ENCODE results near the gene ADGRV1.

The ADGRV1 gene

DNA sequence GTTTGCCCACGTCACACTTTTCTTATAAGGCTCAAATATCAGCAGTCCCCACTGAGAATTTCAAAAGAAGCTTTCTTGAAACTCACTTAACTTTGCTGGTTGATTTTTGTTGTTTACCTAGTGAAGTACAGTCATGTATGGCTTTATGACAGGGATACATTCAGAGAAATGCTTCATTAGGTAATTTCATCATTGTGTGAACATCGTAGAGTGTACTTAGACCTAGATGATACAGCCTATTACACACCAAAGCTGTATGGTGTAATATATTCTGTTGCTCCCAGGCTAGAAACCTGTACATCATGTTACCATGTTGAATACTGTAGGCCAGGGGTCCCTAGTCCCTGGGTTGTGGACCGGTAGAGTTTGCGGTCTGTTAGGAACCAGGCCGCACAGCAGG is 647.5 kb downstream of the ADGRV1 start:
- TF ChIP-seq ZBTB7A (IDR thresholded peaks at IDR 0.05; ENCODE audit: low read depth) (no peak), TEAD4 (IDR thresholded peaks at IDR 0.05) (no peak), CEBPB (IDR thresholded peaks at IDR 0.05) (no peak), TAF1 (IDR thresholded peaks at IDR 0.05; ENCODE audit: low read depth) (no peak), TCF12 (IDR thresholded peaks at IDR 0.05; ENCODE audit: low read depth) (no peak), FOXM1 (IDR thresholded peaks at IDR 0.05; ENCODE audit: borderline replicate concordance, low read depth) (no peak), CREB1 (IDR thresholded peaks at IDR 0.05; ENCODE audit: low read depth) (no peak), NFIC (IDR thresholded peaks at IDR 0.05) (no peak), EGR1 (IDR thresholded peaks at IDR 0.05) (no peak), YY1 (IDR thresholded peaks at IDR 0.05; ENCODE audit: low read depth) (no peak)
- TF ChIP-seq, protein P1, sequence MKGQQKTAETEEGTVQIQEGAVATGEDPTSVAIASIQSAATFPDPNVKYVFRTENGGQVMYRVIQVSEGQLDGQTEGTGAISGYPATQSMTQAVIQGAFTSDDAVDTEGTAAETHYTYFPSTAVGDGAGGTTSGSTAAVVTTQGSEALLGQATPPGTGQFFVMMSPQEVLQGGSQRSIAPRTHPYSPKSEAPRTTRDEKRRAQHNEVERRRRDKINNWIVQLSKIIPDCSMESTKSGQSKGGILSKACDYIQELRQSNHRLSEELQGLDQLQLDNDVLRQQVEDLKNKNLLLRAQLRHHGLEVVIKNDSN (IDR thresholded peaks at IDR 0.05) = no peak
- TF ChIP-seq, protein P2, sequence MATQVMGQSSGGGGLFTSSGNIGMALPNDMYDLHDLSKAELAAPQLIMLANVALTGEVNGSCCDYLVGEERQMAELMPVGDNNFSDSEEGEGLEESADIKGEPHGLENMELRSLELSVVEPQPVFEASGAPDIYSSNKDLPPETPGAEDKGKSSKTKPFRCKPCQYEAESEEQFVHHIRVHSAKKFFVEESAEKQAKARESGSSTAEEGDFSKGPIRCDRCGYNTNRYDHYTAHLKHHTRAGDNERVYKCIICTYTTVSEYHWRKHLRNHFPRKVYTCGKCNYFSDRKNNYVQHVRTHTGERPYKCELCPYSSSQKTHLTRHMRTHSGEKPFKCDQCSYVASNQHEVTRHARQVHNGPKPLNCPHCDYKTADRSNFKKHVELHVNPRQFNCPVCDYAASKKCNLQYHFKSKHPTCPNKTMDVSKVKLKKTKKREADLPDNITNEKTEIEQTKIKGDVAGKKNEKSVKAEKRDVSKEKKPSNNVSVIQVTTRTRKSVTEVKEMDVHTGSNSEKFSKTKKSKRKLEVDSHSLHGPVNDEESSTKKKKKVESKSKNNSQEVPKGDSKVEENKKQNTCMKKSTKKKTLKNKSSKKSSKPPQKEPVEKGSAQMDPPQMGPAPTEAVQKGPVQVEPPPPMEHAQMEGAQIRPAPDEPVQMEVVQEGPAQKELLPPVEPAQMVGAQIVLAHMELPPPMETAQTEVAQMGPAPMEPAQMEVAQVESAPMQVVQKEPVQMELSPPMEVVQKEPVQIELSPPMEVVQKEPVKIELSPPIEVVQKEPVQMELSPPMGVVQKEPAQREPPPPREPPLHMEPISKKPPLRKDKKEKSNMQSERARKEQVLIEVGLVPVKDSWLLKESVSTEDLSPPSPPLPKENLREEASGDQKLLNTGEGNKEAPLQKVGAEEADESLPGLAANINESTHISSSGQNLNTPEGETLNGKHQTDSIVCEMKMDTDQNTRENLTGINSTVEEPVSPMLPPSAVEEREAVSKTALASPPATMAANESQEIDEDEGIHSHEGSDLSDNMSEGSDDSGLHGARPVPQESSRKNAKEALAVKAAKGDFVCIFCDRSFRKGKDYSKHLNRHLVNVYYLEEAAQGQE (IDR thresholded peaks at IDR 0.05; ENCODE audit: low read depth) = no peak

DNA sequence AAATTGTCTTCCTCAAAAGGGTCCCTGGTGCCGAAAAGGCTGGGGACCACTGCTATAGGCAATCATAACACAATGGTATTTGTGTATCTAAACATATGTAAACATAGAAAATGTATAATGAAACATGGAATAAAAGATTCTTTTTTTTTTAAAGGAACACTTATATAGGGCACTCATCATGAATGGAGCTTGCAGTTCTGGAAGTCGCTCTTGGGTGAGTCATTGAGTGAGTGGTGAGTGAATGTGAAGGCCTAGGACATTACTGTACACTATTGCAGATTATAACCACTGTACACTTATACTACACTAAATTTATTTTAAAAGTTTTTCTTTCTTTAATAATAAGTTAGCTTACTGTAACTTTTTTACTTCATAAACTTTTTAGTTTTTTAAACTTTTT is 648.1 kb downstream of the ADGRV1 start:
- no peak for TF ChIP-seq CEBPB (IDR thresholded peaks at IDR 0.05)

DNA sequence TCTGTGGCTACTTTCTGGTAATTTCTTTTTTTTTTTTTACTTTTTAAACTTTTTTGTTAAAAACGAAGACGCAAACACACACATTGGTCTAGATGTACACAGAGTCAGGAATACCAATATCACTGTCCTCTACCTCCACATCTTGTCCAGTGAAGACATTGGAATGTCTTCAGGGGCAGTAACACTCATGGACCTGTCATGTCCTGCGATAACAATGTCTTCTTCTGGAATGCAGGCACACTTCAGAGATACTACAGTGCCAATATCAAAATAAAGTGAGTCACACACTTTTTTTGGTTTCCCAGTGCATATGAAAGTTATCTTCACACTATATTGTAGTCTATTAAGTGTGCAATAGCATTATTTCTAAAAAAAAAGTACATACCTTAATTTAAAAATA is 648.7 kb downstream of the ADGRV1 start:
- TF ChIP-seq, protein P2 (IDR thresholded peaks at IDR 0.05; ENCODE audit: low read depth) = no peak
- no peak for TF ChIP-seq EGR1 (IDR thresholded peaks at IDR 0.05)
- TF ChIP-seq RAD21 (IDR thresholded peaks at IDR 0.05; ENCODE audit: low read depth) = no peak
- no peak for TF ChIP-seq TAF1 (IDR thresholded peaks at IDR 0.05; ENCODE audit: low read depth)
- TF ChIP-seq CREB1 (IDR thresholded peaks at IDR 0.05; ENCODE audit: low read depth) = no peak
- no peak for TF ChIP-seq TCF12 (IDR thresholded peaks at IDR 0.05; ENCODE audit: low read depth)
- TF ChIP-seq EP300 (IDR thresholded peaks at IDR 0.05; ENCODE audit: borderline replicate concordance) = no peak
- TF ChIP-seq, protein P1 (IDR thresholded peaks at IDR 0.05) = no peak

DNA sequence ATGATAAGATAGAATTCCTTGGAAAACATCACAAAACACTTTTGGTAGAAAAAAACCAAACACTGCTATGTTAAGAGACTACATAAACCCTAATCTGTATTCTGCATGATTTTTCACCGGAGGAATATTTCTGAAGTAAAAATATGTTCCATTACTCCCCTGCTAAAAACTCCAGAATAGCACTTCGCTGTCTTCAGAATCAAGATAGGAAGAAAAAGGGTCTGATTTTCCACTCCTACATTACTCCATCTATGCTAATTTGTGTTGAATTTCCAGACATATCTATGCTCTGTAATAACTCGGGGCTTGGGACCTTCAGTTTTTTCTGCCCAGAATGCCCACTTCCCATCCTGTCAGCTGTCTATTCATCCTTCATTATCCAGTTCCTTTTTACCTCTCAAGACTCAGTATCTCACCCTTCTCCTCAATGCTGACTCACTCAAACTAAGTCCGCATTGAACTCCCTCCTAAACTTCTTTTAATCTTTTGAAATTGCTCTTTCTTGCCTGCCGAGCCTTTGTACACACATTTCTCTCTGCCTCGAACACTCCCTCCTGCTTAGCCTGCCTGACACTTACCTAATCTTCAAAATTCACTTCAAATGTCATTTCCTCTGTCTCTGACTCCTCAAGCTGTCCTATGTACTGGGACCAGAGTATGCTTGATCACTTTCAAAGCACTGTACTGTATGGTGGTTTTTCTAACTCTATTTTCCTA is 653.6 kb downstream of the ADGRV1 start:
- TF ChIP-seq, protein P2 (IDR thresholded peaks at IDR 0.05; ENCODE audit: low read depth) = no peak
- TF ChIP-seq CREB1 (IDR thresholded peaks at IDR 0.05; ENCODE audit: low read depth) (no peak), FOXM1 (IDR thresholded peaks at IDR 0.05; ENCODE audit: borderline replicate concordance, low read depth) (no peak), EP300 (IDR thresholded peaks at IDR 0.05; ENCODE audit: borderline replicate concordance) (no peak), TAF1 (IDR thresholded peaks at IDR 0.05; ENCODE audit: low read depth) (no peak), CEBPB (IDR thresholded peaks at IDR 0.05) (no peak), EGR1 (IDR thresholded peaks at IDR 0.05) (no peak), NFIC (IDR thresholded peaks at IDR 0.05) (no peak)
- TF ChIP-seq, protein P1 (IDR thresholded peaks at IDR 0.05) = no peak
- TF ChIP-seq, protein P3, sequence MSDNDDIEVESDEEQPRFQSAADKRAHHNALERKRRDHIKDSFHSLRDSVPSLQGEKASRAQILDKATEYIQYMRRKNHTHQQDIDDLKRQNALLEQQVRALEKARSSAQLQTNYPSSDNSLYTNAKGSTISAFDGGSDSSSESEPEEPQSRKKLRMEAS (IDR thresholded peaks at IDR 0.05) = no peak

DNA sequence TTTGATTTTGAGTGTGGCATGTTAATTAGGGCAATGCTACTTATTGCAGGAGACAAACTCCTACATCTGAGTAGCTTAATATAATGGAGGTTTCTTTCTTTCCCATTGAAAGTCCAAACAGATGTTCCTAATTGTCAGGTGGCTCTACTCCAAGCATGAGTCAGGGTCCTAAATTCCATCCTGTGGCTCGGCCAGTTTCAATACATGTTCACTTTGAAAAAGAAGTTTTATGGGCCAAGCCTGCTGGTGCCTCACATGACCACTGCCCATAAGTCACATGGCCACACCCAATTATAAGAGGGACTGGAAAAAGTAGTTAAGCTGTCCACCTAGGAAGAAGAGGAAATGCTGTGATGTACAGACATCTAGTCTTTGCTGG is 654.1 kb downstream of the ADGRV1 start:
- TF ChIP-seq CEBPB (IDR thresholded peaks at IDR 0.05) (no peak), FOXM1 (IDR thresholded peaks at IDR 0.05; ENCODE audit: borderline replicate concordance, low read depth) (no peak), YY1 (IDR thresholded peaks at IDR 0.05; ENCODE audit: low read depth) (no peak), NFIC (IDR thresholded peaks at IDR 0.05) (no peak), EP300 (IDR thresholded peaks at IDR 0.05; ENCODE audit: borderline replicate concordance) (no peak)
- TF ChIP-seq, protein P1 (IDR thresholded peaks at IDR 0.05) = peak; percentile 87
